ENCODE measurements around the gene OR5A2. TPM values are rescaled to one million over a fixed set of nuclear protein-coding genes. Genes with fewer than 3 reads are reported as not detected.

Gene OR5A2, protein sequence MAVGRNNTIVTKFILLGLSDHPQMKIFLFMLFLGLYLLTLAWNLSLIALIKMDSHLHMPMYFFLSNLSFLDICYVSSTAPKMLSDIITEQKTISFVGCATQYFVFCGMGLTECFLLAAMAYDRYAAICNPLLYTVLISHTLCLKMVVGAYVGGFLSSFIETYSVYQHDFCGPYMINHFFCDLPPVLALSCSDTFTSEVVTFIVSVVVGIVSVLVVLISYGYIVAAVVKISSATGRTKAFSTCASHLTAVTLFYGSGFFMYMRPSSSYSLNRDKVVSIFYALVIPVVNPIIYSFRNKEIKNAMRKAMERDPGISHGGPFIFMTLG
- not detected for total RNA-seq

- DNase-seq (ENCODE audit: low spot score in 2 of 2), result no peak
- no peak for TF ChIP-seq POLR2A (IDR thresholded peaks at IDR 0.05)
- TF ChIP-seq, protein P1, sequence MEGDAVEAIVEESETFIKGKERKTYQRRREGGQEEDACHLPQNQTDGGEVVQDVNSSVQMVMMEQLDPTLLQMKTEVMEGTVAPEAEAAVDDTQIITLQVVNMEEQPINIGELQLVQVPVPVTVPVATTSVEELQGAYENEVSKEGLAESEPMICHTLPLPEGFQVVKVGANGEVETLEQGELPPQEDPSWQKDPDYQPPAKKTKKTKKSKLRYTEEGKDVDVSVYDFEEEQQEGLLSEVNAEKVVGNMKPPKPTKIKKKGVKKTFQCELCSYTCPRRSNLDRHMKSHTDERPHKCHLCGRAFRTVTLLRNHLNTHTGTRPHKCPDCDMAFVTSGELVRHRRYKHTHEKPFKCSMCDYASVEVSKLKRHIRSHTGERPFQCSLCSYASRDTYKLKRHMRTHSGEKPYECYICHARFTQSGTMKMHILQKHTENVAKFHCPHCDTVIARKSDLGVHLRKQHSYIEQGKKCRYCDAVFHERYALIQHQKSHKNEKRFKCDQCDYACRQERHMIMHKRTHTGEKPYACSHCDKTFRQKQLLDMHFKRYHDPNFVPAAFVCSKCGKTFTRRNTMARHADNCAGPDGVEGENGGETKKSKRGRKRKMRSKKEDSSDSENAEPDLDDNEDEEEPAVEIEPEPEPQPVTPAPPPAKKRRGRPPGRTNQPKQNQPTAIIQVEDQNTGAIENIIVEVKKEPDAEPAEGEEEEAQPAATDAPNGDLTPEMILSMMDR (IDR thresholded peaks at IDR 0.05), result no peak
- TF ChIP-seq POLR2AphosphoS5 (IDR thresholded peaks at IDR 0.05), result no peak
- H3K9me3 ChIP-seq, result no peaks in the 10 kb centered on the region
- intact Hi-C loops (cut with DNase I; ENCODE audit: low total_unique reads), result no loop called here
- no peaks in the 10 kb centered on the region for H3K4me1 ChIP-seq
- H3K36me3 ChIP-seq, result no peaks in the 10 kb centered on the region
- no peaks in the 10 kb centered on the region for H3K27me3 ChIP-seq
- H3K4me3 ChIP-seq, result no peak within 1 kb of the TSS
- H3K27ac ChIP-seq, result no peak within 1 kb of the TSS
Measured at GRCh38 chr11:59426361-59427067, at the start of gene OR5A2. Gene OR5A2, minus strand, starts transcription at chr11:59426413. Its CDS starts 3,460 bp downstream, at chr11:59422953.

DNA sequence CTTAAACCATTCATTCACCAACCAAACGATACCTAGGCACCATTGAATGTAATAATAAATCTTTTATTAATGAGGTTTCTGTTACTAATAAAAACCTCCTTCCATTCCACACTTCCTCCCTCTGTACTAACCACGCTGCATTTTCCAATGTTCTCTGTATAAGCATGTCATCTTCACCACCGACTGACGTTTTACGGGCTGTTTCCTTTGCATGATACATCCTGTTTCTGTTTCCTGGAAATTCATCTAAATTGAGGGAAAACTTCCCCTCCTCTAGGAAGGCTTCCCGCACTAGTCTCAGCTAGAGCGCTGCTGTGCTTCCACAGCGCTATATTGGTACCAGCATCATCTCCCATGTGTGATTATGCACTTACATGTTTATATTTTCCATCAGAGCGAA lies 49.0 kb upstream of the OR5A2 start:
- no peak for DNase-seq (ENCODE audit: low spot score in 2 of 2)
- TF ChIP-seq POLR2A (IDR thresholded peaks at IDR 0.05) (no peak), POLR2AphosphoS5 (IDR thresholded peaks at IDR 0.05) (no peak)
- TF ChIP-seq, protein P1 (IDR thresholded peaks at IDR 0.05), result no peak
- intact Hi-C loops (cut with DNase I; ENCODE audit: low total_unique reads), result no loop called here

DNA sequence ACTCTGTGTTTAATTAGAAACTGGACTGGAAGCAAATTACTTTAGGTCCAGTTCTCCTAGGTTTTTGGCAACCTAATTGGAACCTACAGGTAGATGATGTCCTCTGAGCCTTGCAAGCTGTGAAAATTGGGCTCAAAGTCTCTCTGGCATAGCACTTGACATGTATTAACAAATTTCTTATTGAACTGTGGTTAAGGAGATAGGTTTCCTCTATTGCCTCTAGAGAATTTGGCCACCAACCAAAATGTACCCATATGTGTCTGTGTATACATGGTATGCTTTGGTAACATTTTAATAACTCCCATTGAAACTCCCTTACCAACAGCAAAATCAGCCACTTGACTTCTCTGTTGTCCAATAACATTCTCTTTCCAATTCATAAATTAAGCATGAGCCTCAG lies 46.8 kb upstream of the OR5A2 start, which contains the start of gene OR4D10:
Gene OR4D10 (plus strand): TSS at position 301 of the 400 bp plus-strand sequence. CDS start 4,115 bp downstream, outside the sequence.
- intact Hi-C loops (cut with DNase I; ENCODE audit: low total_unique reads), result no loop called here
- no peaks in the 10 kb centered on the region for H3K9me3 ChIP-seq
- DNase-seq (ENCODE audit: low spot score in 2 of 2), result no peak
- no peak within 1 kb of the TSS for H3K4me3 ChIP-seq
- H3K27ac ChIP-seq, result no peak within 1 kb of the TSS
- no peaks in the 10 kb centered on the region for H3K4me1 ChIP-seq
- no peaks in the 10 kb centered on the region for H3K36me3 ChIP-seq
- TF ChIP-seq, protein P1 (IDR thresholded peaks at IDR 0.05), result no peak
- TF ChIP-seq POLR2AphosphoS5 (IDR thresholded peaks at IDR 0.05) (no peak), POLR2A (IDR thresholded peaks at IDR 0.05) (no peak)
- H3K27me3 ChIP-seq, result no peaks in the 10 kb centered on the region

More for the DNA sequence above, 49.0 kb upstream of the OR5A2 start:
- Histone ChIP-seq H3K9me3 (no peaks in the 10 kb centered on the region), H3K27me3 (no peaks in the 10 kb centered on the region), H3K27ac (peak overlapping the region in 1 of 2 donors; percentile 9), H3K4me3 (no peak overlapping the region), H3K4me1 (no peaks in the 10 kb centered on the region), H3K36me3 (no peaks in the 10 kb centered on the region)

DNA sequence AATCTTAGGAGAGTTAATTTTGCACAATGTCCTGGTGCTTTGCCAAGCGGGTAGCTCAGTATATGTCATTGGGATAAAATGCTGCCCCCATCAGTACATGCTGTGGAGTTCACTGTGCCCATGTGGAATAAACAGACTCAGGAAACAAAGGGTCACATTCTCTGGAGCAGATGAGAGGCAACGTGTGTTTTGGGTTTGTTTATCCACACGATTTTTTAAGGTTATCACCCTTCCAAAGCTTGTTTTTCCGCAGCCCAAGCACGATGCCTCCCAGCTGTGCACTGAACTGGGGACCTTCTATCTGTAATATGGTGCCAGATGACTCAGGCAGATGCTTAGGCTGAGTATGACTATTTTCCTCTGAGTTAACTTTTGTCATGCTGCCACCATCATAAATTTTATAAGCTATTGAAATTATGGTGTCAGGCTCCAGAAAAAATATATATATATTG lies 37.0 kb upstream of the OR5A2 start:
- Histone ChIP-seq H3K27me3 (no peaks in the 10 kb centered on the region), H3K27ac (no peak overlapping the region), H3K4me1 (no peaks in the 10 kb centered on the region), H3K9me3 (no peaks in the 10 kb centered on the region), H3K36me3 (no peaks in the 10 kb centered on the region), H3K4me3 (no peak overlapping the region)
- no peak for DNase-seq (ENCODE audit: low spot score in 2 of 2)
- intact Hi-C loops (cut with DNase I; ENCODE audit: low total_unique reads), result no loop called here
- TF ChIP-seq, protein P1 (IDR thresholded peaks at IDR 0.05), result no peak
- TF ChIP-seq POLR2A (IDR thresholded peaks at IDR 0.05) (no peak), POLR2AphosphoS5 (IDR thresholded peaks at IDR 0.05) (no peak)

GRCh38 chr11:59459916-59460315 lies 33.7 kb upstream of the OR5A2 start:
- no peak for TF ChIP-seq POLR2A (IDR thresholded peaks at IDR 0.05)
- TF ChIP-seq POLR2AphosphoS5 (IDR thresholded peaks at IDR 0.05), result no peak
- TF ChIP-seq, protein P1 (IDR thresholded peaks at IDR 0.05), result no peak
- intact Hi-C loops (cut with DNase I; ENCODE audit: low total_unique reads), result no loop called here

More at GRCh38 chr11:59459916-59460315, 33.7 kb upstream of the OR5A2 start:
- Histone ChIP-seq H3K27me3 (no peaks in the 10 kb centered on the region), H3K4me3 (no peak overlapping the region), H3K9me3 (no peaks in the 10 kb centered on the region), H3K4me1 (no peaks in the 10 kb centered on the region), H3K27ac (no peak overlapping the region), H3K36me3 (no peaks in the 10 kb centered on the region)
- no peak for DNase-seq (ENCODE audit: low spot score in 2 of 2)
